Stimulated activated naive CD8-positive, alpha-beta T cell treated with anti-CD3 and anti-CD28 coated beads, Interleukin-15, Interleukin-2, amounts not matched to agents 100 ng/mL and 50 ng/mL, for 24 hours (primary cell): ENCODE measurements around the gene WFDC9.
"Not testable (repeated sequence)": the region's sequence is repeated elsewhere in the genome, so short reads cannot be mapped to it uniquely, and the experiment has no call there.

Experiments
- H3K27ac Mint-ChIP-seq: one replicate; pipeline ENCODE4 v1.8.0; 2021; ENCODE audit warnings: mild to moderate bottlenecking, mixed read lengths
- H3K27me3 Mint-ChIP-seq: one replicate; pipeline ENCODE4 v1.8.0; 2021; ENCODE audit warnings: mixed read lengths
- H3K36me3 Mint-ChIP-seq: one replicate; pipeline ENCODE4 v1.8.0; 2021; ENCODE audit warnings: low read depth, mixed read lengths
- H3K4me1 Mint-ChIP-seq: one replicate; pipeline ENCODE4 v1.8.0; 2021; ENCODE audit warnings: low read depth, mixed read lengths
- H3K4me3 Mint-ChIP-seq: one replicate; pipeline ENCODE4 v1.8.0; 2021; ENCODE audit warnings: mild to moderate bottlenecking, mixed read lengths
- H3K9me3 Mint-ChIP-seq: one replicate; pipeline ENCODE4 v1.8.0; 2021; ENCODE audit warnings: mixed read lengths

Gene WFDC9

DNA sequence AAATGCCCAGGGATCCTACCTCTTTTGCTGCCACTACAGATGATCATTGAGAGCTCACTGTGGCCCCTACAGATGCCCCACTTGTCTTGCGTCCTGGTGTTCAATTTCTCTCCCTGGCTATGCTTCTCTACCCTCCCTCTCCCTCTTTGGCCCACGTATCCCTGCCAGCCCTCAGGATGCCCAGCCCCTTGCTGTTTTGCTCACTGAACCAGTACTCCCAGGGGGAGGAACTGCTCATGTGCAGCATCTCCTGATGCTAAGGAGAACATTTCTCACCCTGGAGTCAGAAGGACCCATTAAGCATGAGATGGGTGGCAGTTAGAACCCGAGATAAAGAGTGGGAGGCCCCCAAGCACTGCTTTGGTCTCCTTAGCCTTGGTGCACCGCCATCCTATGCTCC, at the start of gene WFDC9:
WFDC9 (minus strand) TSS at position 101 of the 400 bp plus-strand sequence. CDS start 21,103 bp downstream, outside the sequence.
- Mint-ChIP-seq H3K4me3 (no peak within 1 kb of the TSS), H3K27me3 (peaks cover 41% of the 10 kb centered on the region), H3K36me3 (no peaks in the 10 kb centered on the region), H3K27ac (no peak within 1 kb of the TSS), H3K4me1 (peaks cover 4% of the 10 kb centered on the region), H3K9me3 (no peaks in the 10 kb centered on the region)

DNA sequence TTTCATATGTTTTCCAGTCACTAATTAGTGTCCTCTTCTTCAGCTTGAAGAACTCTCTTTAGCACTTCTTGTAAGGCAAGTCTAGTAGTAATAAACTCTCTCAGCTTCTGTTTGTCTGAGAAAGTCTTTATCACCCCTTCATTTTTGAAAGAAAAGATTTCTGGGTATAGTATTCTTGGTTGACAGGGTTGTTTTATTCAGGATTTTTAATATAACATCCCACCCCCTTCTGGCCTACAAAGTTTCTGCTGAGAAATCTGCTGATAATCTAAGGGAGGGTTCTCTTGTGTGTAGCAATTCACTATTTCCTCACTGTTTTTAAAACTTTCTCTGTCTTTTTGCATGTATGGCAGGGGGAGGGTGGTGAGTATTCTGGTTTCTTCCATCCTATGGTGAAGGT, 48.6 kb upstream of the WFDC9 start:
- peaks cover 35% of the 10 kb centered on the region for H3K27me3 Mint-ChIP-seq
- no peaks in the 10 kb centered on the region for H3K36me3 Mint-ChIP-seq
- no peak overlapping the region for H3K27ac Mint-ChIP-seq
- H3K4me1 Mint-ChIP-seq = no peaks in the 10 kb centered on the region
- H3K4me3 Mint-ChIP-seq = no peak overlapping the region
- peaks cover 17% of the 10 kb centered on the region for H3K9me3 Mint-ChIP-seq

GRCh38 chr20:45672765-45673164, 41.7 kb upstream of the WFDC9 start:
- Mint-ChIP-seq H3K4me1 (no peaks in the 10 kb centered on the region), H3K36me3 (no peaks in the 10 kb centered on the region), H3K27me3 (peaks cover 67% of the 10 kb centered on the region), H3K27ac (no peak overlapping the region), H3K4me3 (no peak overlapping the region), H3K9me3 (peaks cover 7% of the 10 kb centered on the region)

DNA sequence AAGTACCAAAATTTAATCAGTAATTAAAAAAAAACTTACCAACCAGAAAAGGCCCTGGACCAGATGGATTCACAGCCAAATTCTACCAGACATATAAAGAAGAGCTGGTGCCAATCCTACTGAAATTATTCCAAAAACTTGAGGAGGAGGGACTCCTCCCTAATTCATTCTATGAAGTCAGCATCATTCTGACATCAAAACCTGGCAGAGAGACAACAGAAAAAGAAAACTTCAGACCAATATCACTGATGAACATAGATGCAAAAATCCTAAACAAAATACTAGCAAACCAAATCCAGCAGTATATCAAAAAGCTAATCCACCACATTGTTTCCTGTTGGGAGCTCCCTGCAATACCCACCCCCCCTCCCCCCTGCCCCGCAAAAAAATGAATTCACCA, 39.1 kb upstream of the WFDC9 start, which contains the start of gene WFDC11:
WFDC11 (minus strand) TSS at position 101 of the 400 bp plus-strand sequence. CDS start 19,639 bp downstream, outside the sequence.
- Mint-ChIP-seq H3K9me3 (peaks cover under 1% of the 10 kb centered on the region), H3K4me3 (no peak within 1 kb of the TSS), H3K27ac (no peak within 1 kb of the TSS), H3K36me3 (no peaks in the 10 kb centered on the region), H3K4me1 (no peaks in the 10 kb centered on the region), H3K27me3 (peaks cover 65% of the 10 kb centered on the region)

GRCh38 chr20:45657038-45657437, 26.0 kb upstream of the WFDC9 start:
- not testable (repeated sequence) for H3K27ac Mint-ChIP-seq, H3K4me1 Mint-ChIP-seq, H3K36me3 Mint-ChIP-seq, H3K9me3 Mint-ChIP-seq, H3K4me3 Mint-ChIP-seq
- peaks cover 28% of the 10 kb centered on the region for H3K27me3 Mint-ChIP-seq

DNA sequence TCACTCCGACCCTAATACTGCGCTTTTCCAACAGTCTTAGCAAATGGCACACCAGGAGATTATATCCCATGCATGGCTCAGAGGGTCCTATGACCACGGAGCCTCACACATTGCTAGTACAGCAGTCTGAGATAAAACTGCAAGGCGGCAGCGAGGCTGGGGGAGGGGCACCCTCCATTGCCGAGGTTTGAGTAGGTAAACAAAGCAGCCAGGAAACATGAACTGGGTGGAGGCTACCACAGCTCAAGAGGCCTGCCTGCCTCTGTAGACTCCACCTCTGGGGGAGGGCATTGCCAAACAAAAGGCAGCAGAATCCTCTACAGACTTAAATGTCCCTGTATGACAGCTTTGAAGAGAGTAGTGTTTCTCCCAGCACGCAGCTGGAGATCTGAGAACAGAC, 20.6 kb upstream of the WFDC9 start:
- H3K36me3 Mint-ChIP-seq, H3K4me3 Mint-ChIP-seq, H3K4me1 Mint-ChIP-seq, H3K27ac Mint-ChIP-seq, H3K9me3 Mint-ChIP-seq: not testable (repeated sequence)
- peaks cover 34% of the 10 kb centered on the region for H3K27me3 Mint-ChIP-seq

DNA sequence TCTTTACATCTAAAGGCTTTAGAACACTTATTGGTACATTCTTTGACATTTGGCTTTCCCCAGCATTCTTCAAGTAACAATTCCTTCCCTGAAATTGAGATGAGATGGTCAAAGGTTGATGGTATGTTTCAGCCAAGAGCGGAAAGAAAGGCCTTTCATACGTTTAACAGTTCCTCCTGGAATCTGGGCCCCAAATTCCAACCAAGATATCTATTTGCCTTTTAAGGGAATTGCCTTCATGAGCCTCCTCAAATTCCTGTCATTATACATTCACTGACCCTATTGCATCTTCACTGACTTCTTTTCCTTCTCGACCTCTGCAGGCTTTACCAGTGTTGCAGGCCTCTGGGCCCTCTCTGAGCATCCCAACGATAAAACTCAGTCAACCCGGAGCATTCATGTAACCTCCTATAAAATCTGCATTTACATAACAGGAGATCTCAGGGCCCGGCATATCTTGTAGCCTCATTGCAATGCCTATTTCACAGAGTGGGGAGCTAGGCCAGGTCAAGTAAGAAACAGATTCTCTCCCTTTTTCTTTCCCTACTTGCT, 18.3 kb upstream of the WFDC9 start:
- H3K27ac Mint-ChIP-seq = no peak overlapping the region
- no peaks in the 10 kb centered on the region for H3K36me3 Mint-ChIP-seq
- H3K4me1 Mint-ChIP-seq = no peaks in the 10 kb centered on the region
- peaks cover 26% of the 10 kb centered on the region for H3K27me3 Mint-ChIP-seq
- no peaks in the 10 kb centered on the region for H3K9me3 Mint-ChIP-seq
- H3K4me3 Mint-ChIP-seq = no peak overlapping the region

- Mint-ChIP-seq H3K4me3 (no peak overlapping the region), H3K27me3 (peaks cover 12% of the 10 kb centered on the region), H3K9me3 (no peaks in the 10 kb centered on the region), H3K4me1 (no peaks in the 10 kb centered on the region), H3K27ac (no peak overlapping the region), H3K36me3 (no peaks in the 10 kb centered on the region)
Observed at GRCh38 chr20:45647441-45648050, 16.5 kb upstream of the WFDC9 start.

- Mint-ChIP-seq H3K27me3 (peaks cover 9% of the 10 kb centered on the region), H3K9me3 (no peaks in the 10 kb centered on the region), H3K4me1 (no peaks in the 10 kb centered on the region), H3K4me3 (no peak overlapping the region), H3K27ac (no peak overlapping the region), H3K36me3 (no peaks in the 10 kb centered on the region)
Observed at GRCh38 chr20:45646875-45647274, 15.8 kb upstream of the WFDC9 start.

DNA sequence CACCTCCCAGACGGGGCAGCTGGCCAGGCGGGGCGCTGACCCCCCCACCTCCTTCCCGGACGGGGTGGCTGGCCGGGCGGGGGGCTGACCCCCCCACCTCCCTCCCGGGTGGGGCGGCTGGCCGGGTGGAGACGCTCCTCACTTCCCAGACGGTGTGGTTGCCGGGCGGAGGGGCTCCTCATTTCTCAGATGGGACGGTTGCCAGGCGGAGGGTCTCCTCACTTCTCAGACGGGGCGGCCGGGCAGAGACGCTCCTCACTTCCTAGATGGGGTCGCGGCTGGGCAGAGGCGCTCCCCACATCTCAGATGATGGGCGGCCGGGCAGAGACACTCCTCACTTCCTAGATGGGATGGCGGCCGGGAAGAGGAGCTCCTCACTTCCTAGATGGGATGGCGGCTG, 14.8 kb upstream of the WFDC9 start:
- not testable (repeated sequence) for H3K9me3 Mint-ChIP-seq, H3K27ac Mint-ChIP-seq, H3K36me3 Mint-ChIP-seq, H3K27me3 Mint-ChIP-seq, H3K4me1 Mint-ChIP-seq, H3K4me3 Mint-ChIP-seq

- H3K27ac Mint-ChIP-seq, H3K4me1 Mint-ChIP-seq, H3K36me3 Mint-ChIP-seq, H3K4me3 Mint-ChIP-seq, H3K9me3 Mint-ChIP-seq: not testable (repeated sequence)
- peaks cover 28% of the 10 kb centered on the region for H3K27me3 Mint-ChIP-seq
Observed at GRCh38 chr20:45641076-45641475, 10.0 kb upstream of the WFDC9 start.

- H3K4me3 Mint-ChIP-seq = no peak overlapping the region
- H3K36me3 Mint-ChIP-seq = no peaks in the 10 kb centered on the region
- peaks cover 28% of the 10 kb centered on the region for H3K27me3 Mint-ChIP-seq
Observed at GRCh38 chr20:45639687-45640086, 8.6 kb upstream of the WFDC9 start.

GRCh38 chr20:45636513-45636912, 5.4 kb upstream of the WFDC9 start:
- Mint-ChIP-seq H3K27me3 (peaks cover 37% of the 10 kb centered on the region), H3K9me3 (no peaks in the 10 kb centered on the region), H3K27ac (no peak overlapping the region), H3K4me1 (no peaks in the 10 kb centered on the region), H3K4me3 (no peak overlapping the region), H3K36me3 (no peaks in the 10 kb centered on the region)

More at GRCh38 chr20:45639687-45640086, 8.6 kb upstream of the WFDC9 start:
- no peaks in the 10 kb centered on the region for H3K9me3 Mint-ChIP-seq
- H3K4me1 Mint-ChIP-seq = no peaks in the 10 kb centered on the region
- no peak overlapping the region for H3K27ac Mint-ChIP-seq

DNA sequence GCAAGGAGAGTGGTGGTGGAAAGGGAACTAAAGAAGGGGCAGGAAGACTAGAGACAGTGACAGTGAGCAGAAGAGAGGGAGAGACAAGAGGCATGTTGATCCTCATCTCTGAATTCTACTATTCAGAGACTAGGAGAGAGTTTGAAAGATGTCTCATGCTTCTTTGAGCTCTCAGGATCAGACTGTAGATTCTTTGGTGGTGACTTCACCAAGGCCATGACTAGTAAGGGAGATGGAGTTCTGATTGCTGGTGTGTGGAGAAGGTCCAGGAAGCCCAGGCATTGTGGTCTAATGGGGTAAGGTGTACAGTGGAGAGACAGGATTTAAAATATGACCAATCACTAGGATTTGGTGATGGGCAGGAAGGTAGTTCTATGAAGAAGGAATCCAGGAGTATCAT, 713 bp downstream of the WFDC9 start:
- H3K27ac Mint-ChIP-seq = no peak overlapping the region
- H3K27me3 Mint-ChIP-seq = peaks cover 44% of the 10 kb centered on the region
- H3K4me1 Mint-ChIP-seq = peaks cover 4% of the 10 kb centered on the region
- H3K36me3 Mint-ChIP-seq = no peaks in the 10 kb centered on the region
- H3K4me3 Mint-ChIP-seq = no peak overlapping the region
- no peaks in the 10 kb centered on the region for H3K9me3 Mint-ChIP-seq

- H3K36me3 Mint-ChIP-seq = no peaks in the 10 kb centered on the region
- H3K27ac Mint-ChIP-seq = no peak within 1 kb of the TSS
- no peaks in the 10 kb centered on the region for H3K9me3 Mint-ChIP-seq
- peaks cover 4% of the 10 kb centered on the region for H3K4me1 Mint-ChIP-seq
- H3K4me3 Mint-ChIP-seq = no peak within 1 kb of the TSS
- H3K27me3 Mint-ChIP-seq = peaks cover 51% of the 10 kb centered on the region
Observed at GRCh38 chr20:45629496-45630100, 1.5 kb downstream of the WFDC9 start, which contains the start of gene WFDC10A. Gene WFDC10A, plus strand, starts transcription at chr20:45629739. Its CDS starts 75 bp downstream, at chr20:45629814.
